ENCODE data around the gene CTDSPL. TPM values are rescaled to one million over a fixed set of nuclear protein-coding genes. Genes with fewer than 3 reads are reported as not detected.

CTDSPL gene
- total and polyA plus RNA-seq, 2 of the 13 experiments (the other 11 are each of a cell fraction or from before 2014, with no cell fraction given), result 26.1 to 142 TPM

GRCh38 chr3:38003817-38004414, 142.2 kb downstream of the CTDSPL start (continued):
- TF ChIP-seq ARNT (IDR thresholded peaks at IDR 0.05) (no peak), ZNF749 (CRISPR knock-in tag; IDR thresholded peaks at IDR 0.05; ENCODE audit: borderline replicate concordance) (0 out of 2 replicates have a peak, but pooled peaks have one; percentile 4), SKI (IDR thresholded peaks at IDR 0.05; ENCODE audit: partially characterized antibody) (no peak), CAMTA2 (CRISPR knock-in tag; IDR thresholded peaks at IDR 0.05; ENCODE audit: borderline replicate concordance) (0 out of 2 replicates have a peak, but pooled peaks have one; percentile 15), ZNF746 (CRISPR knock-in tag; IDR thresholded peaks at IDR 0.05) (peak; percentile 25; the same call in 1 of the 2 replicates), ZNF280B (CRISPR knock-in tag; IDR thresholded peaks at IDR 0.05; ENCODE audit: borderline replicate concordance) (0 out of 2 replicates have a peak, but pooled peaks have one; percentile 15), ZC3H13 (CRISPR knock-in tag; IDR thresholded peaks at IDR 0.05) (0 out of 2 replicates have a peak, but pooled peaks have one; percentile 32)
- TF ChIP-seq, protein P1, sequence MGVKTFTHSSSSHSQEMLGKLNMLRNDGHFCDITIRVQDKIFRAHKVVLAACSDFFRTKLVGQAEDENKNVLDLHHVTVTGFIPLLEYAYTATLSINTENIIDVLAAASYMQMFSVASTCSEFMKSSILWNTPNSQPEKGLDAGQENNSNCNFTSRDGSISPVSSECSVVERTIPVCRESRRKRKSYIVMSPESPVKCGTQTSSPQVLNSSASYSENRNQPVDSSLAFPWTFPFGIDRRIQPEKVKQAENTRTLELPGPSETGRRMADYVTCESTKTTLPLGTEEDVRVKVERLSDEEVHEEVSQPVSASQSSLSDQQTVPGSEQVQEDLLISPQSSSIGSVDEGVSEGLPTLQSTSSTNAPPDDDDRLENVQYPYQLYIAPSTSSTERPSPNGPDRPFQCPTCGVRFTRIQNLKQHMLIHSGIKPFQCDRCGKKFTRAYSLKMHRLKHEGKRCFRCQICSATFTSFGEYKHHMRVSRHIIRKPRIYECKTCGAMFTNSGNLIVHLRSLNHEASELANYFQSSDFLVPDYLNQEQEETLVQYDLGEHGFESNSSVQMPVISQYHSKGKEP (CRISPR knock-in tag; IDR thresholded peaks at IDR 0.05), result no peak
- TF ChIP-seq, protein P2, sequence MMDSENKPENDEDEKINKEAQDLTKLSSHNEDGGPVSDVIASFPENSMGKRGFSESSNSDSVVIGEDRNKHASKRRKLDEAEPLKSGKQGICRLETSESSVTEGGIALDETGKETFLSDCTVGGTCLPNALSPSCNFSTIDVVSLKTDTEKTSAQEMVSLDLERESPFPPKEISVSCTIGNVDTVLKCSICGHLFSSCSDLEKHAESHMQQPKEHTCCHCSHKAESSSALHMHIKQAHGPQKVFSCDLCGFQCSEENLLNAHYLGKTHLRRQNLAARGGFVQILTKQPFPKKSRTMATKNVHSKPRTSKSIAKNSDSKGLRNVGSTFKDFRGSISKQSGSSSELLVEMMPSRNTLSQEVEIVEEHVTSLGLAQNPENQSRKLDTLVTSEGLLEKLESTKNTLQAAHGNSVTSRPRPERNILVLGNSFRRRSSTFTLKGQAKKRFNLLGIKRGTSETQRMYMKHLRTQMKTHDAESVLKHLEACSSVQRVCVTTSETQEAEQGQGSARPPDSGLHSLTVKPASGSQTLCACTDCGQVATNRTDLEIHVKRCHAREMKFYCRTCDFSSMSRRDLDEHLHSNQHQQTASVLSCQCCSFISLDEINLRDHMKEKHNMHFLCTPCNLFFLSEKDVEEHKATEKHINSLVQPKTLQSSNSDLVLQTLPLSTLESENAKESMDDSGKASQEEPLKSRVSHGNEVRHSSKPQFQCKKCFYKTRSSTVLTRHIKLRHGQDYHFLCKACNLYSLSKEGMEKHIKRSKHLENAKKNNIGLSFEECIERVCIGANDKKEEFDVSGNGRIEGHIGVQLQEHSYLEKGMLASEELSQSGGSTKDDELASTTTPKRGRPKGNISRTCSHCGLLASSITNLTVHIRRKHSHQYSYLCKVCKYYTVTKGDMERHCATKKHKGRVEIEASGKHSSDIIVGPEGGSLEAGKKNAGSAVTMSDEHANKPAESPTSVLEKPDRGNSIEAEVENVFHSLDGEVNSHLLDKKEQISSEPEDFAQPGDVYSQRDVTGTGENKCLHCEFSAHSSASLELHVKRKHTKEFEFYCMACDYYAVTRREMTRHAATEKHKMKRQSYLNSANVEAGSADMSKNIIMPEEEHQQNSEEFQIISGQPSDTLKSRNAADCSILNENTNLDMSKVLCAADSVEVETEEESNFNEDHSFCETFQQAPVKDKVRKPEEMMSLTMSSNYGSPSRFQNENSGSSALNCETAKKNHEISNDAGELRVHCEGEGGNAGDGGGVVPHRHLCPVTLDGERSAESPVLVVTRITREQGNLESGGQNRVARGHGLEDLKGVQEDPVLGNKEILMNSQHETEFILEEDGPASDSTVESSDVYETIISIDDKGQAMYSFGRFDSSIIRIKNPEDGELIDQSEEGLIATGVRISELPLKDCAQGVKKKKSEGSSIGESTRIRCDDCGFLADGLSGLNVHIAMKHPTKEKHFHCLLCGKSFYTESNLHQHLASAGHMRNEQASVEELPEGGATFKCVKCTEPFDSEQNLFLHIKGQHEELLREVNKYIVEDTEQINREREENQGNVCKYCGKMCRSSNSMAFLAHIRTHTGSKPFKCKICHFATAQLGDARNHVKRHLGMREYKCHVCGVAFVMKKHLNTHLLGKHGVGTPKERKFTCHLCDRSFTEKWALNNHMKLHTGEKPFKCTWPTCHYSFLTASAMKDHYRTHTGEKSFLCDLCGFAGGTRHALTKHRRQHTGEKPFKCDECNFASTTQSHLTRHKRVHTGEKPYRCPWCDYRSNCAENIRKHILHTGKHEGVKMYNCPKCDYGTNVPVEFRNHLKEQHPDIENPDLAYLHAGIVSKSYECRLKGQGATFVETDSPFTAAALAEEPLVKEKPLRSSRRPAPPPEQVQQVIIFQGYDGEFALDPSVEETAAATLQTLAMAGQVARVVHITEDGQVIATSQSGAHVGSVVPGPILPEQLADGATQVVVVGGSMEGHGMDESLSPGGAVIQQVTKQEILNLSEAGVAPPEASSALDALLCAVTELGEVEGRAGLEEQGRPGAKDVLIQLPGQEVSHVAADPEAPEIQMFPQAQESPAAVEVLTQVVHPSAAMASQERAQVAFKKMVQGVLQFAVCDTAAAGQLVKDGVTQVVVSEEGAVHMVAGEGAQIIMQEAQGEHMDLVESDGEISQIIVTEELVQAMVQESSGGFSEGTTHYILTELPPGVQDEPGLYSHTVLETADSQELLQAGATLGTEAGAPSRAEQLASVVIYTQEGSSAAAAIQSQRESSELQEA (CRISPR knock-in tag; IDR thresholded peaks at IDR 0.05; ENCODE audit: not compliant biosample characterization), result peak; percentile 23

Measured in HepG2 (cell line).